ENCODE results near the gene FAF1.

DNA sequence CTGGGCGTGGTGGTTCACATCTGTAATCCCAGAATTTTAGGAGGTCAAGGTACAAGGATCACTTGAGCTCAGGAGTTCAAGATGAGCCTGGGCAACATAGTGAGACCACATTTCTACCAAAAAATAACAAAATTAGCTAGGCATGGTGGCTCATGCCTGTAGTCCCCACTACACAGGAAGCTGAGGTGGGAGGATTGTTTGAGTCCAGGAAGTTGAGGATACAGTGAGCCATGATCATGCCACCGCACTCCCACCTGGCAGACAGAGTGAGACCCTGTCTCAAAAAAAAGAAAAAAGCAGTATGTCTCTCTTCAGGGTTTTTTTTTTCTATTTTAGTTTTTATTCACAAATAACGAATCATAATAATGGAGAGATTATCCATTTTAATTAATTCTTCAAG lies 303.1 kb downstream of the FAF1 start:
- no peak for TF ChIP-seq CTCF (IDR thresholded peaks at IDR 0.05)
- TF ChIP-seq POLR2A (IDR thresholded peaks at IDR 0.05): no peak
- TF ChIP-seq POLR2AphosphoS5 (IDR thresholded peaks at IDR 0.05): no peak

All from transverse colon (tissue), 4 donors.